GM12873 (cell line): ENCODE measurements around the gene SGSM2.

Experiments used
- CTCF ChIP-seq: IDR thresholded peaks from 2 replicates; pipeline ENCODE4 v1.5.1; 2012; ENCODE audit warnings: low read depth, mild to moderate bottlenecking, moderate library complexity, low read length, control low read depth; ENCODE audit not compliant: insufficient read depth; ENCODE audit errors: missing control alignments

SGSM2 gene

GRCh38 chr17:2336852-2337543, at the start of gene SGSM2:
SGSM2 (plus strand) TSS chr17:2337501; CDS start chr17:2337689, 188 bp downstream.
- no peak for TF ChIP-seq CTCF

GRCh38 chr17:2289878-2290478, 47.3 kb upstream of the SGSM2 start:
- TF ChIP-seq CTCF: no peak

- no peak for TF ChIP-seq CTCF
Observed at GRCh38 chr17:2292100-2292499, 45.2 kb upstream of the SGSM2 start.

GRCh38 chr17:2295575-2295974, 41.7 kb upstream of the SGSM2 start:
- TF ChIP-seq CTCF: no peak

GRCh38 chr17:2297023-2297422, 40.3 kb upstream of the SGSM2 start:
- no peak for TF ChIP-seq CTCF

GRCh38 chr17:2299136-2299535, 38.2 kb upstream of the SGSM2 start:
- no peak for TF ChIP-seq CTCF

GRCh38 chr17:2299756-2300155, 37.5 kb upstream of the SGSM2 start:
- no peak for TF ChIP-seq CTCF
